LNCAP (cell line): ENCODE data around the gene SLC52A3.

Source experiments
- CTCF ChIP-seq: fragments of 450-650 bp; IDR thresholded peaks from 2 replicates; pipeline ENCODE4 v1.5.1; 2017; ENCODE audit warnings: mild to moderate bottlenecking

SLC52A3 gene

GRCh38 chr20:731891-732560, 36.3 kb downstream of the SLC52A3 start:
- TF ChIP-seq CTCF, result no peak

- no peak for TF ChIP-seq CTCF
Observed at GRCh38 chr20:730005-730404, 38.3 kb downstream of the SLC52A3 start.

GRCh38 chr20:728256-728944, 39.9 kb downstream of the SLC52A3 start:
- peak; percentile 79 for TF ChIP-seq CTCF

GRCh38 chr20:726160-726559, 42.1 kb downstream of the SLC52A3 start:
- TF ChIP-seq CTCF, result no peak

GRCh38 chr20:725491-725890, 42.8 kb downstream of the SLC52A3 start:
- TF ChIP-seq CTCF, result no peak

- no peak for TF ChIP-seq CTCF
Observed at GRCh38 chr20:723756-724155, 44.5 kb downstream of the SLC52A3 start.

- TF ChIP-seq CTCF, result no peak
Observed at GRCh38 chr20:722822-723644, 45.3 kb downstream of the SLC52A3 start.
